SK-N-SH (cell line): ENCODE measurements around the gene HLA-DOB.

Source experiments
- FOSL2 ChIP-seq: IDR thresholded peaks from 2 replicates; pipeline ENCODE4 v1.4.0; 2012; ENCODE audit warnings: low read depth, mild to moderate bottlenecking, moderate library complexity, borderline replicate concordance
- POLR2AphosphoS5 ChIP-seq: IDR thresholded peaks from 2 replicates; pipeline ENCODE4 v1.6.1; 2012; ENCODE audit warnings: low read depth, low read length

DNA sequence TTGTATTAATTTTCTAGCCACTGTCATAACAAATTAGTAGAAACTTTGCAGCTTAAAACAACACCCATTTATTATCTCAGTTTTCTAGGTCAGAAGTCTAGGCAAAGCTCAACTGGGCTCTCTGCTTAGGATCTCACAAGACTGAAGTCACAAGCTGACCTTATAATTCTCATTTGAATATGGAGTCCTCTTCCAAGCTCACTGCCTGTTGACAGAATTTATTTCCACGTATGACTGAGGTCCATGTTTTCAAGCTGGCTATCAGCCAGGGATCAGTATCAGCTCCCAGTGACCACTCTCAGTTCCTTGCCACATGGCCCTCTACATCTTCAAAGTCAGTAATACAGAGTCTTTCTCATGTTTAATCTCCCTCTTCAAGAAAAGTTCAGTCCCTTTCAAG lies 41.7 kb downstream of the HLA-DOB start:
- TF ChIP-seq POLR2AphosphoS5 (no peak), FOSL2 (no peak)
